ENCODE measurements around the gene KLHL41. TPM values are rescaled to one million over a fixed set of nuclear protein-coding genes. Genes with fewer than 3 reads are reported as not detected.
"Not testable (repeated sequence)": the region's sequence is repeated elsewhere in the genome, so short reads cannot be mapped to it uniquely, and the experiment has no call there.

The KLHL41 gene
- total and polyA plus RNA-seq, 12 donors = 32.5 to 185 (median 126) TPM

DNA sequence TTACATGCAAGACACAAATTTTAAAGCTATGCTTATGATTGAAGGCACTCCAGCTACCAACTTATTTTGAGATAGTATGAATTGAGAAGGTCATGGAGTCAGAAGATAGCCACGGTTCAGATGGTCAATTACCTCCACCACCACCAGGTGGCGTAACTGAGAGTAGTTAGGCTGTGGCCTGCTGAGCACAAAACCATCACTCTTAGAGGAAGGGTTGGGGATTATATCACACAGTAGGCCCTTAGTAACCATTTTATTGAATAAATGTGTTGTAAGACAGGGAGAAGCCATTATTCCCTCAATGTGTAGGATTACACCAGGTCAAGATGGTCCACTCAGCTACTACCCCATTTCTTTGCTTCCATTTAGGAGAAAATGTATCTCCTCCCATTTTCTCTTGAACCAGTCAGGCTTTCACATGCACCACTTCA, 18.8 kb downstream of the KLHL41 start:
- no peaks in the 10 kb centered on the region for H3K9me3 ChIP-seq
- H3K27ac ChIP-seq = no peak overlapping the region
- H3K27me3 ChIP-seq = no peaks in the 10 kb centered on the region
- no peak overlapping the region for H3K4me3 ChIP-seq
- ATAC-seq = peak in 7 of 8 donors; percentile 64 to 83 (median 71)
- intact Hi-C loops (cut with DNase I) = loop anchor here in 2 of 10 donors (10.0 kb wide), 1 partner anchor 267 kb away; the partner anchor contains the start of gene SSB (in 2 of the 2)
- no peaks in the 10 kb centered on the region for H3K4me1 ChIP-seq
- DNase-seq = peak; percentile 41 to 49
- WGBS, 2 donors = 13 to 14% methylated on average over 2 of the region's 2 CpGs
- peaks cover 0 to 90% (median 23%) of the 10 kb centered on the region in 9 donors for H3K36me3 ChIP-seq
- TF ChIP-seq, protein P1, sequence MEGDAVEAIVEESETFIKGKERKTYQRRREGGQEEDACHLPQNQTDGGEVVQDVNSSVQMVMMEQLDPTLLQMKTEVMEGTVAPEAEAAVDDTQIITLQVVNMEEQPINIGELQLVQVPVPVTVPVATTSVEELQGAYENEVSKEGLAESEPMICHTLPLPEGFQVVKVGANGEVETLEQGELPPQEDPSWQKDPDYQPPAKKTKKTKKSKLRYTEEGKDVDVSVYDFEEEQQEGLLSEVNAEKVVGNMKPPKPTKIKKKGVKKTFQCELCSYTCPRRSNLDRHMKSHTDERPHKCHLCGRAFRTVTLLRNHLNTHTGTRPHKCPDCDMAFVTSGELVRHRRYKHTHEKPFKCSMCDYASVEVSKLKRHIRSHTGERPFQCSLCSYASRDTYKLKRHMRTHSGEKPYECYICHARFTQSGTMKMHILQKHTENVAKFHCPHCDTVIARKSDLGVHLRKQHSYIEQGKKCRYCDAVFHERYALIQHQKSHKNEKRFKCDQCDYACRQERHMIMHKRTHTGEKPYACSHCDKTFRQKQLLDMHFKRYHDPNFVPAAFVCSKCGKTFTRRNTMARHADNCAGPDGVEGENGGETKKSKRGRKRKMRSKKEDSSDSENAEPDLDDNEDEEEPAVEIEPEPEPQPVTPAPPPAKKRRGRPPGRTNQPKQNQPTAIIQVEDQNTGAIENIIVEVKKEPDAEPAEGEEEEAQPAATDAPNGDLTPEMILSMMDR (IDR thresholded peaks at IDR 0.05) = peak; percentile 57 to 91 (median 88)

DNA sequence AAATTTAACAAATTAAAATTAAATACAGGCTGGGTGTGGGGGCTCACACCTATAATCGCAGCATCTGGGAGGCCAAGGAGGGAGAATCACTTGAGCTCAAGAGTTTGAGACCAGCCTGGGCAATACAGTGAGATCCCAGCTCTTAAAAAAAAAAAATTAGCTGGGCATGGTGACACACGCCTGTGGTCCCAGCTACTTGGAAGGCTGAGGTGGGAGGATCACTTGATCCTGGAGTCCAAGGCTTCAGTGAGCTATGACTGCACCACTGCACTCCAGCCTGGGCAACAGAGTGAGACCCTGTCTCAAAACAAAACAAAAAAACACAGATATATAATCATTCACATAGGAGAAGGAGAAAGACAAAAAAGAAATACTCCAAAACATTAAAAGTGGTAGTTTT, 30.0 kb downstream of the KLHL41 start:
- H3K4me3 ChIP-seq, H3K9me3 ChIP-seq, H3K27me3 ChIP-seq, ATAC-seq, H3K27ac ChIP-seq, DNase-seq: not testable (repeated sequence)
- Histone ChIP-seq H3K4me1 (peaks cover 0 to 17% (median 0%) of the 10 kb centered on the region in 9 donors), H3K36me3 (peaks cover 0 to 90% (median 18%) of the 10 kb centered on the region in 9 donors)
- 95 to 98% methylated on average over 2 of the region's 2 CpGs for WGBS, 2 donors
- intact Hi-C loops (cut with DNase I) = loop anchor here in 1 of 10 donors (10.0 kb wide), 1 partner anchor 385 kb away; no protein-coding TSS in a partner anchor

DNA sequence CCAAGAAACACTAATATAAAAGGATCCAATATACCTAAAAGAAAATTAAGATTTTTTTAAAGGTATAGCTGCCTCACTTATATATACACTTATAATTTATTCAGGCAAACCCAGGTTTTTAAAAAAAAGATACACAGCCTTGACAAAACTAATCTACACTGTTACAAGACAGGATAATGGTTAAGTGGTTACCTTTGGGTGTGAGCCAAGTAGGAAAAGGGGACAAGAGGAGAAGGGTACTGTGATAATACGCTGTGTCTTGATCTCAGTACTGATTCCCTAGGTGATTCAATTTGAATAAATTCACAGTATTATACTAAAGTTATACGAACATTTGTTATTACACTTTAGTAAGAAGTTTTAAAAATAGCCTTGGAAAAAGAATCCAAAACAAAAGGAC, 30.6 kb downstream of the KLHL41 start:
- H3K4me3 ChIP-seq = no peak overlapping the region
- WGBS, 2 donors = 40 to 49% methylated on average over 2 of the region's 2 CpGs

DNA sequence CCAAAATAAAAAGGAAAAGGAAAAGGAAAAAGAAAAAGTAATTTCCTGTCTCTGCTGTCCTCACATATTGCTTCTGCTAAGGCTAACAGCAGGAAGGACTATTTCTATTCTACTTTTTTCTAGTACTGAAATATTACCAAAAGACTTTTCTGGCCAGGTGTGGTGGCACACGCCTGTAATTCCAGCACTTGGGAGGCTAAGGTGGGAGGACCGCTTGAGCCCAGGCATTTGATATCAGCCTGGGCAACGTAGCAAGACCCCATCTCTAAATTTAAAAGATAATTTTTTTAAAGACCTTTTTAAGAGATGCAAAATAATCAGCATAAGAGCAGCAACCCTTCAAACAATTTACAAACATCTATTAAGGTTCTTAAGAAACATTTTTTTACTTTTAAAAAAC, 32.9 kb downstream of the KLHL41 start:
- 92 to 94% methylated on average over 3 of the region's 3 CpGs for WGBS, 2 donors
- DNase-seq = no peak
- no peak for ATAC-seq
- H3K4me3 ChIP-seq = no peak overlapping the region
- intact Hi-C loops (cut with DNase I) = no loop called here
- no peaks in the 10 kb centered on the region for H3K9me3 ChIP-seq
- TF ChIP-seq, protein P1 (IDR thresholded peaks at IDR 0.05) = no peak
- H3K27me3 ChIP-seq = no peaks in the 10 kb centered on the region
- no peak overlapping the region for H3K27ac ChIP-seq
- H3K36me3 ChIP-seq = peaks cover 0 to 92% (median 15%) of the 10 kb centered on the region in 9 donors
- H3K4me1 ChIP-seq = peaks cover 0 to 17% (median 0%) of the 10 kb centered on the region in 9 donors

More for the DNA sequence above, 30.6 kb downstream of the KLHL41 start:
- ATAC-seq (no peak), DNase-seq (no peak)
- TF ChIP-seq, protein P1 (IDR thresholded peaks at IDR 0.05) = no peak
- no peak overlapping the region for H3K27ac ChIP-seq
- no peaks in the 10 kb centered on the region for H3K27me3 ChIP-seq
- no peaks in the 10 kb centered on the region for H3K9me3 ChIP-seq
- peaks cover 0 to 92% (median 12%) of the 10 kb centered on the region in 9 donors for H3K36me3 ChIP-seq
- peaks cover 0 to 17% (median 0%) of the 10 kb centered on the region in 9 donors for H3K4me1 ChIP-seq
- intact Hi-C loops (cut with DNase I) = no loop called here

DNA sequence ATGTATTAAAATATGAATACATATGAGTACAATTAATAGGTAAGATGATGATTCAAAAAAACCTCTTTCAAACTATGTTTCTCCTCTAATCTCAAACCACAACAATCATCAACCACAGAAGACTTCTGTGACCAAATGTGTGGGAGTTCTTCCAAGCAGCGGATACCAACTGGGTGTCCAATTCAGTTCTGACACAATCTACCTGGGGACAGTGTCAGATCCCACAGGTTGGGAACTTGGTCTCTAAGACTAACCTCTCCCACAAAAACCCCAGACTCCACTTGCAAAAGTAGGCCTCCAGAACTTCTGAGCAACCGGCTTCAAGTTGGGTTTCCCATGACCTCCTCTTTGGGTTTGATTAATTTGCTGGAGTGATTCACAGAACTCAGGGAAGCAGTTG, 37.3 kb downstream of the KLHL41 start:
- Histone ChIP-seq H3K4me1 (peaks cover 0 to 5% (median 0%) of the 10 kb centered on the region in 9 donors), H3K4me3 (no peak overlapping the region), H3K27ac (no peak overlapping the region), H3K36me3 (peaks cover 0 to 98% (median 8%) of the 10 kb centered on the region in 9 donors), H3K9me3 (no peaks in the 10 kb centered on the region), H3K27me3 (no peaks in the 10 kb centered on the region)
- WGBS, 2 donors = 96 to 98% methylated on average over 2 of the region's 2 CpGs
- DNase-seq (no peak), ATAC-seq (no peak)
- intact Hi-C loops (cut with DNase I) = no loop called here
- TF ChIP-seq, protein P1 (IDR thresholded peaks at IDR 0.05) = no peak
